ENCODE measurements around the gene PACSIN3. TPM values are rescaled to one million over a fixed set of nuclear protein-coding genes. Genes with fewer than 3 reads are reported as not detected.

PACSIN3 gene
- total RNA-seq, 4 donors from 2014 or later = 43.6 to 71.6 (median 54.2) TPM

GRCh38 chr11:47183031-47183856 lies 3.0 kb downstream of the PACSIN3 start:
- no peak overlapping the region for H3K4me3 ChIP-seq (replicated peaks in 1 of 3)
- intact Hi-C loops (cut with DNase I) = loop anchor here (5.0 kb wide), 2 partner anchors 64 to 79 kb away; partner anchors contain the start of gene ACP2

DNA sequence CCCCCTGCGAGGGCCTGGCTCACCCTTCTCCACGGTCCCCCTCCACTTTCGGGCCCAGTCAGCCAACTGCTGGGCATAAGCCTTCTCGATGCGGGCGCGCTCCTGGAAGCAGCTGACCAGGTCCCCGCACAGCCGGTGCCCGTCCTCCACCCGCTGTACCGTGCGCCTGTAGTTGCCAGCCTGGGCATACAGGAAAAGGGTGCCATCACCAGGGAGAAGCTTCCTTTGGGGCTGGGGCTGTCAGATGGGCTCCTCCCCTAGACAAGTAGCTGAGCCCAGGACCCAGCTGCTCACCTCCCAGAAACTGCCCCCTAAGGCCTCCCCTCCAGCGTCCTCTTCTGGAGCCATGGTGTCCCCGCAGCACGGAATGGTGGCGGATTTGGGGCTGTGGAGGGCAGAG lies 3.9 kb downstream of the PACSIN3 start:
- intact Hi-C loops (cut with DNase I) = loop anchor here (5.0 kb wide), 2 partner anchors 65 to 80 kb away; partner anchors contain the start of gene ACP2
- Histone ChIP-seq H3K4me1 (peaks cover 31 to 33% of the 10 kb centered on the region in 2 donors), H3K27ac (no peak overlapping the region)

More at GRCh38 chr11:47183031-47183856, 3.0 kb downstream of the PACSIN3 start:
- Histone ChIP-seq H3K27me3 (no peaks in the 10 kb centered on the region), H3K36me3 (peaks cover 0 to 14% of the 10 kb centered on the region in 2 donors), H3K9me3 (no peaks in the 10 kb centered on the region), H3K4me1 (peaks cover 22 to 33% of the 10 kb centered on the region in 2 donors), H3K27ac (no peak overlapping the region)
- 94 to 98% methylated on average over 14 to 21 of the region's 25 CpGs for WGBS, 2 donors
- no peak for DNase-seq
- TF ChIP-seq CTCF (IDR thresholded peaks at IDR 0.05) (no peak), POLR2A (IDR thresholded peaks at IDR 0.05) (no peak)

DNA sequence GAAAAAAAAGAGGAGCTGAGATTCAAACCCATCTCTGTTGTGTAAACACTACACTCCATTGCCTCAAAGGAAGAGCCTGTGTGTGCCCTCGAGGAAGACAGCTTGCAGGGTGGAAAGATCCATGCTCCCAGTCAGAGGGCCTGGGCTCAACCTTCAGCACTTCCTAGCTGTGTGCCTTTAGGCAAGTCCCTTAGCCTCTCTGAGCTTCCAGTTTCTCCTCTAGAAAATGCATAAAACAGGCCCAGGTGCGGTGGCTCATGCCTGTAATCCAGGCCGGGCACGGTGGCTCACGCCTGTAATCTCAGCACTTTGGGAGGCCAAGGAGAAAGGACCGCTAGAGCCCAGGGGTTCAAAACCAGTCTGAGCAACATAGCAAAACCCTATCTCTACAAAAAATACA lies 5.0 kb downstream of the PACSIN3 start:
- no peaks in the 10 kb centered on the region for H3K27me3 ChIP-seq
- H3K4me1 ChIP-seq = peaks cover 23 to 24% of the 10 kb centered on the region in 2 donors
- H3K36me3 ChIP-seq = peaks cover 0 to 14% of the 10 kb centered on the region in 2 donors
- no peaks in the 10 kb centered on the region for H3K9me3 ChIP-seq
- intact Hi-C loops (cut with DNase I) = loop anchor here (5.0 kb wide), 2 partner anchors 66 to 81 kb away; partner anchors contain the start of gene ACP2
- TF ChIP-seq CTCF (IDR thresholded peaks at IDR 0.05) (no peak), POLR2A (IDR thresholded peaks at IDR 0.05) (no peak)
- 93 to 94% methylated on average over 1 to 6 of the region's 6 CpGs for WGBS, 2 donors
- no peak overlapping the region for H3K4me3 ChIP-seq (replicated peaks in 1 of 3)
- no peak overlapping the region for H3K27ac ChIP-seq
- DNase-seq = no peak

More for the DNA sequence above, 3.9 kb downstream of the PACSIN3 start:
- H3K36me3 ChIP-seq = peaks cover 0 to 14% of the 10 kb centered on the region in 2 donors
- 96% methylated on average over 17 of the region's 17 CpGs for WGBS, 2 donors
- DNase-seq = no peak
- no peaks in the 10 kb centered on the region for H3K27me3 ChIP-seq
- TF ChIP-seq POLR2A (IDR thresholded peaks at IDR 0.05) = no peak
- TF ChIP-seq CTCF (IDR thresholded peaks at IDR 0.05) = no peak
- no peak overlapping the region for H3K4me3 ChIP-seq (replicated peaks in 1 of 3)
- no peaks in the 10 kb centered on the region for H3K9me3 ChIP-seq

- 95 to 97% methylated on average over 26 to 35 of the region's 35 CpGs for WGBS, 2 donors
- no peak overlapping the region for H3K27ac ChIP-seq
- peaks cover 26 to 29% of the 10 kb centered on the region in 2 donors for H3K4me1 ChIP-seq
- no peaks in the 10 kb centered on the region for H3K9me3 ChIP-seq
- intact Hi-C loops (cut with DNase I) = loop anchor here (5.0 kb wide), 2 partner anchors 67 to 82 kb away; partner anchors contain the start of gene ACP2
- no peaks in the 10 kb centered on the region for H3K27me3 ChIP-seq
- TF ChIP-seq POLR2A (IDR thresholded peaks at IDR 0.05) (no peak), CTCF (IDR thresholded peaks at IDR 0.05) (no peak)
- H3K36me3 ChIP-seq = peaks cover under 1 to 14% of the 10 kb centered on the region in 2 donors
- no peak overlapping the region for H3K4me3 ChIP-seq (replicated peaks in 1 of 3)
- DNase-seq = no peak
Observed at GRCh38 chr11:47180006-47180787, 6.0 kb downstream of the PACSIN3 start.

Measured in thyroid gland (tissue), 4 donors.